ENCODE measurements around the gene GASK1B.
A peak's percentile ranks its signal among the peaks of the same experiment; 100 is the strongest.

Gene GASK1B

GRCh38 chr4:158181906-158182305 lies 9.1 kb upstream of the GASK1B start:
- Histone ChIP-seq H3K36me3 (ENCODE audit: insufficient read depth, low read length) (no peaks in the 10 kb centered on the region), H3K4me3 (ENCODE audit: low read length) (no peak overlapping the region), H3K4me1 (ENCODE audit: control insufficient read depth, insufficient read depth, low read length) (peaks cover 3% of the 10 kb centered on the region), H3K27me3 (ENCODE audit: control insufficient read depth, insufficient read depth, low read length) (no peaks in the 10 kb centered on the region), H3K9ac (ENCODE audit: low read depth, low read length) (no peak overlapping the region), H3K4me2 (ENCODE audit: low read length) (no peak overlapping the region), H3K9me3 (replicated peaks; ENCODE audit: low read length) (no peaks in the 10 kb centered on the region)

- no peak overlapping the region for H3K4me3 ChIP-seq (ENCODE audit: low read length)
- no peaks in the 10 kb centered on the region for H3K9me3 ChIP-seq (replicated peaks; ENCODE audit: low read length)
- no peaks in the 10 kb centered on the region for H3K36me3 ChIP-seq (ENCODE audit: insufficient read depth, low read length)
- H3K27me3 ChIP-seq (ENCODE audit: control insufficient read depth, insufficient read depth, low read length) = no peaks in the 10 kb centered on the region
- H3K4me1 ChIP-seq (ENCODE audit: control insufficient read depth, insufficient read depth, low read length) = peaks cover 10% of the 10 kb centered on the region
- no peak overlapping the region for H3K9ac ChIP-seq (ENCODE audit: low read depth, low read length)
- H3K4me2 ChIP-seq (ENCODE audit: low read length) = no peak overlapping the region
These were observed 6.6 kb upstream of the GASK1B start for GRCh38 chr4:158179465-158179864.

GRCh38 chr4:158176776-158177175 lies 4.0 kb upstream of the GASK1B start:
- Histone ChIP-seq H3K9ac (ENCODE audit: low read depth, low read length) (no peak overlapping the region), H3K4me1 (ENCODE audit: control insufficient read depth, insufficient read depth, low read length) (peaks cover 16% of the 10 kb centered on the region), H3K4me3 (ENCODE audit: low read length) (no peak overlapping the region), H3K4me2 (ENCODE audit: low read length) (no peak overlapping the region), H3K9me3 (replicated peaks; ENCODE audit: low read length) (no peaks in the 10 kb centered on the region), H3K36me3 (ENCODE audit: insufficient read depth, low read length) (no peaks in the 10 kb centered on the region), H3K27me3 (ENCODE audit: control insufficient read depth, insufficient read depth, low read length) (no peaks in the 10 kb centered on the region)

GRCh38 chr4:158176108-158176507 lies 3.3 kb upstream of the GASK1B start:
- Histone ChIP-seq H3K9ac (ENCODE audit: low read depth, low read length) (no peak overlapping the region), H3K4me3 (ENCODE audit: low read length) (no peak overlapping the region), H3K27me3 (ENCODE audit: control insufficient read depth, insufficient read depth, low read length) (no peaks in the 10 kb centered on the region), H3K9me3 (replicated peaks; ENCODE audit: low read length) (no peaks in the 10 kb centered on the region), H3K4me2 (ENCODE audit: low read length) (no peak overlapping the region), H3K4me1 (ENCODE audit: control insufficient read depth, insufficient read depth, low read length) (peaks cover 16% of the 10 kb centered on the region), H3K36me3 (ENCODE audit: insufficient read depth, low read length) (no peaks in the 10 kb centered on the region)

- Histone ChIP-seq H3K4me1 (ENCODE audit: control insufficient read depth, insufficient read depth, low read length) (peaks cover 15% of the 10 kb centered on the region), H3K27me3 (ENCODE audit: control insufficient read depth, insufficient read depth, low read length) (no peaks in the 10 kb centered on the region), H3K36me3 (ENCODE audit: insufficient read depth, low read length) (no peaks in the 10 kb centered on the region), H3K9ac (ENCODE audit: low read depth, low read length) (peak overlapping the region; percentile 73), H3K4me2 (ENCODE audit: low read length) (peak overlapping the region; percentile 95), H3K4me3 (ENCODE audit: low read length) (peak overlapping the region; percentile 81), H3K9me3 (replicated peaks; ENCODE audit: low read length) (no peaks in the 10 kb centered on the region)
These were observed 1.9 kb downstream of the GASK1B start for GRCh38 chr4:158170691-158171561.

- H3K4me1 ChIP-seq (ENCODE audit: control insufficient read depth, insufficient read depth, low read length) = peaks cover 13% of the 10 kb centered on the region
- H3K27me3 ChIP-seq (ENCODE audit: control insufficient read depth, insufficient read depth, low read length) = no peaks in the 10 kb centered on the region
- H3K9ac ChIP-seq (ENCODE audit: low read depth, low read length) = peak overlapping the region; percentile 73
- H3K36me3 ChIP-seq (ENCODE audit: insufficient read depth, low read length) = no peaks in the 10 kb centered on the region
- peak overlapping the region; percentile 81 for H3K4me3 ChIP-seq (ENCODE audit: low read length)
- no peaks in the 10 kb centered on the region for H3K9me3 ChIP-seq (replicated peaks; ENCODE audit: low read length)
- peak overlapping the region; percentile 95 for H3K4me2 ChIP-seq (ENCODE audit: low read length)
These were observed 2.7 kb downstream of the GASK1B start for GRCh38 chr4:158169931-158170690.

- H3K36me3 ChIP-seq (ENCODE audit: insufficient read depth, low read length) = no peaks in the 10 kb centered on the region
- no peaks in the 10 kb centered on the region for H3K27me3 ChIP-seq (ENCODE audit: control insufficient read depth, insufficient read depth, low read length)
- H3K4me3 ChIP-seq (ENCODE audit: low read length) = peak overlapping the region; percentile 81
- peaks cover 13% of the 10 kb centered on the region for H3K4me1 ChIP-seq (ENCODE audit: control insufficient read depth, insufficient read depth, low read length)
- H3K9me3 ChIP-seq (replicated peaks; ENCODE audit: low read length) = no peaks in the 10 kb centered on the region
- peak overlapping the region; percentile 73 for H3K9ac ChIP-seq (ENCODE audit: low read depth, low read length)
- peak overlapping the region; percentile 95 for H3K4me2 ChIP-seq (ENCODE audit: low read length)
These were observed 3.3 kb downstream of the GASK1B start for GRCh38 chr4:158169506-158169905.

GRCh38 chr4:158168606-158169005 lies 4.2 kb downstream of the GASK1B start:
- H3K4me3 ChIP-seq (ENCODE audit: low read length) = peak overlapping the region; percentile 81
- H3K36me3 ChIP-seq (ENCODE audit: insufficient read depth, low read length) = no peaks in the 10 kb centered on the region

GRCh38 chr4:158166701-158167100 lies 6.1 kb downstream of the GASK1B start:
- no peaks in the 10 kb centered on the region for H3K27me3 ChIP-seq (ENCODE audit: control insufficient read depth, insufficient read depth, low read length)
- H3K9me3 ChIP-seq (replicated peaks; ENCODE audit: low read length) = no peaks in the 10 kb centered on the region
- no peak overlapping the region for H3K9ac ChIP-seq (ENCODE audit: low read depth, low read length)
- H3K4me3 ChIP-seq (ENCODE audit: low read length) = no peak overlapping the region
- peak overlapping the region; percentile 17 for H3K4me2 ChIP-seq (ENCODE audit: low read length)
- H3K4me1 ChIP-seq (ENCODE audit: control insufficient read depth, insufficient read depth, low read length) = peaks cover 12% of the 10 kb centered on the region
- no peaks in the 10 kb centered on the region for H3K36me3 ChIP-seq (ENCODE audit: insufficient read depth, low read length)

More at GRCh38 chr4:158168606-158169005, 4.2 kb downstream of the GASK1B start:
- Histone ChIP-seq H3K4me2 (ENCODE audit: low read length) (peak overlapping the region; percentile 95), H3K9ac (ENCODE audit: low read depth, low read length) (no peak overlapping the region), H3K27me3 (ENCODE audit: control insufficient read depth, insufficient read depth, low read length) (no peaks in the 10 kb centered on the region), H3K4me1 (ENCODE audit: control insufficient read depth, insufficient read depth, low read length) (peaks cover 13% of the 10 kb centered on the region), H3K9me3 (replicated peaks; ENCODE audit: low read length) (no peaks in the 10 kb centered on the region)

- H3K36me3 ChIP-seq (ENCODE audit: insufficient read depth, low read length) = no peaks in the 10 kb centered on the region
- no peaks in the 10 kb centered on the region for H3K27me3 ChIP-seq (ENCODE audit: control insufficient read depth, insufficient read depth, low read length)
- no peak overlapping the region for H3K4me3 ChIP-seq (ENCODE audit: low read length)
- peak overlapping the region; percentile 16 for H3K4me2 ChIP-seq (ENCODE audit: low read length)
- no peak overlapping the region for H3K9ac ChIP-seq (ENCODE audit: low read depth, low read length)
- peaks cover 10% of the 10 kb centered on the region for H3K4me1 ChIP-seq (ENCODE audit: control insufficient read depth, insufficient read depth, low read length)
- no peaks in the 10 kb centered on the region for H3K9me3 ChIP-seq (replicated peaks; ENCODE audit: low read length)
These were observed 8.0 kb downstream of the GASK1B start for GRCh38 chr4:158164768-158165213.

- no peaks in the 10 kb centered on the region for H3K36me3 ChIP-seq (ENCODE audit: insufficient read depth, low read length)
- no peaks in the 10 kb centered on the region for H3K27me3 ChIP-seq (ENCODE audit: control insufficient read depth, insufficient read depth, low read length)
- H3K9me3 ChIP-seq (replicated peaks; ENCODE audit: low read length) = no peaks in the 10 kb centered on the region
- no peak overlapping the region for H3K4me3 ChIP-seq (ENCODE audit: low read length)
- H3K9ac ChIP-seq (ENCODE audit: low read depth, low read length) = no peak overlapping the region
- H3K4me1 ChIP-seq (ENCODE audit: control insufficient read depth, insufficient read depth, low read length) = peaks cover 12% of the 10 kb centered on the region
- peak overlapping the region; percentile 16 for H3K4me2 ChIP-seq (ENCODE audit: low read length)
These were observed 8.7 kb downstream of the GASK1B start for GRCh38 chr4:158163941-158164767.
